Fibroblast of villous mesenchyme (primary cell): ENCODE measurements around the gene VEGFC. TPM values are rescaled to one million over a fixed set of nuclear protein-coding genes. Genes with fewer than 3 reads are reported as not detected.
A peak's percentile ranks its signal among the peaks of the same experiment; 100 is the strongest.

Experiments
- DNase-seq: peaks from one replicate; pipeline ENCODE4 v3.0.0-alpha.2; 2010; ENCODE audit warnings: low read depth
- H3K4me3 ChIP-seq: 2 replicates; pipeline ENCODE4 v1.5.1; 2011; ENCODE audit warnings: low read depth, mild to moderate bottlenecking, low read length
- CTCF ChIP-seq: IDR thresholded peaks from 2 replicates; pipeline ENCODE4 v1.5.1; 2012; ENCODE audit warnings: low read depth, mild to moderate bottlenecking, low read length; ENCODE audit not compliant: insufficient read depth
- total RNA-seq: library from RNA; depleted of rRNA; stranded (reverse); fragments of >200 nt; gene quantifications from 2 replicates; pipeline ENCODE4 v1.2.3, GENCODE V29; 2012

The VEGFC gene
- total RNA-seq, 1 donor, result 77.3 TPM

DNA sequence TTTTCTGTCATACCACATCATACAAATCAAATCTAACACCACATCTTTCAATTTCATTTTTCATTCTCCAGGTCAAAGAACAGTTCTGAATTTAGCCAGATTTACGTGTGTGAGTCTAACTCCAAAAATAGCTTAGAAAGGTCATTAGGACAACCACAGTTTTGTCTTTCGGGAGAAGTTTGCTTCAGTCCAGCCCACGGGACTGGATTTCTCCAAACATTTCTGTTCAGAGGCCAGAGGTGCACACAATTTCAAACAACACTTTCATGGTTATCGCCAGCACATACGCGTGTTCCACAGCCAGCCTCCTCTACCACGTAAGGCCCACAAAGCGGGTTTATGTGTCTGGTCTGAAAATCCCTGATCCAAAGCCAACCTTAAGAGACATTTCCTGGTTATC is 65.9 kb downstream of the VEGFC start:
- H3K4me3 ChIP-seq, result peak overlapping the region; percentile 14
- no peak for TF ChIP-seq CTCF
- peak; percentile 97 for DNase-seq

GRCh38 chr4:176721459-176721858 is 71.3 kb downstream of the VEGFC start:
- H3K4me3 ChIP-seq, result no peak overlapping the region
- no peak for DNase-seq
- TF ChIP-seq CTCF, result no peak

GRCh38 chr4:176718881-176719280 is 73.8 kb downstream of the VEGFC start:
- no peak overlapping the region for H3K4me3 ChIP-seq
- no peak for TF ChIP-seq CTCF
- no peak for DNase-seq

- no peak overlapping the region for H3K4me3 ChIP-seq
- TF ChIP-seq CTCF, result no peak
- DNase-seq, result no peak
Measured at GRCh38 chr4:176717237-176717636, 75.5 kb downstream of the VEGFC start.

GRCh38 chr4:176709417-176709816 is 83.3 kb downstream of the VEGFC start:
- H3K4me3 ChIP-seq, result no peak overlapping the region
- no peak for TF ChIP-seq CTCF
- DNase-seq, result peak; percentile 9

DNA sequence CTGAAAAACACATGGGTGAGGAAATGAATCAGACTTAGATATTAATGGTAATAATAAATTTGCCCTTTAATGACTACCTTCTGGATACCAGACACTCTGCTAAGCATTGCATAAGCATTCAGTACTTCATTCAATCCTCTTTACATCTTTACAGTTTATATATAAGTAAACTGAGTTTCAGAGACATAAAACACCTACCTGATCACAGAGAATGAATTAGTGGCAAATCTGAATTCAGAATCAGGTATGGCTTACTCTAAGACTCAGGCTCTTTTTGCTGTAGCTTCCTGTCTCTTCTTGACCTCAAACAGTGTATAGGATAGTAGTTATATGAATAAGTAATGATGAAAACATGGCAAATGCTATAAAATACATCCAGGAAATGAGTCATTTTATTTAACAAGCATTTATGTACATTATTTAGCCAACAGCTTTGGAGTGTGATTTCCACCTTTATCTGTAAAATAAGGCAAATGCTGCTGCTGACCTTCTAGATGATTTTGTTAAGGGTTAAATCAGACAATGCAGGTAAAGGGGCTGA is 83.9 kb downstream of the VEGFC start:
- peak; percentile 45 for DNase-seq
- no peak overlapping the region for H3K4me3 ChIP-seq
- no peak for TF ChIP-seq CTCF

DNA sequence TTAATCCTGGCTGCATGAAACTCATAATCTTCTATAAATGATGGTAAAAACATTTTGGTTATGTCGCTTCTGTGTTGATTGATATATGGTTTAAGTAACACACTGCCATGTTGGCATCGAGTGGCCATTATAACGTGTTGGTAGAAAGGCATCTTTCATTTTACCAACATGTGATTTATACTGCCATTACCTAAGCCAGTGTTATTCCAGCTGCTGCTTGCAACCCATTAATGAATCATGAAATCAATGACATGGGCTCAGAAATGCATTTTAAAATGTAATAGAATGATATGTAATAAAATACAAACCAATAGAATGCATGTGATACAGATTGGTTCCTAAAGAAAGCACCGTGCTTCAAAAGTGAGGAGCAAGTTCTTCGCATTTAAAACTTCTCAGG is 102.0 kb downstream of the VEGFC start:
- no peak for TF ChIP-seq CTCF
- H3K4me3 ChIP-seq, result no peak overlapping the region
- no peak for DNase-seq
